HG03045 (cell line): ENCODE results near the gene PTPRB.

ENCODE experiments used
- ATAC-seq: cut with Tn5 transposase; IDR thresholded peaks from one replicate; pipeline ENCODE4 v1.9.1; 2021; ENCODE audit warnings: mild to moderate bottlenecking, moderate library complexity; ENCODE audit not compliant: unreplicated experiment

Gene PTPRB

GRCh38 chr12:70467476-70467875 is 169.8 kb downstream of the PTPRB start:
- no peak for ATAC-seq

DNA sequence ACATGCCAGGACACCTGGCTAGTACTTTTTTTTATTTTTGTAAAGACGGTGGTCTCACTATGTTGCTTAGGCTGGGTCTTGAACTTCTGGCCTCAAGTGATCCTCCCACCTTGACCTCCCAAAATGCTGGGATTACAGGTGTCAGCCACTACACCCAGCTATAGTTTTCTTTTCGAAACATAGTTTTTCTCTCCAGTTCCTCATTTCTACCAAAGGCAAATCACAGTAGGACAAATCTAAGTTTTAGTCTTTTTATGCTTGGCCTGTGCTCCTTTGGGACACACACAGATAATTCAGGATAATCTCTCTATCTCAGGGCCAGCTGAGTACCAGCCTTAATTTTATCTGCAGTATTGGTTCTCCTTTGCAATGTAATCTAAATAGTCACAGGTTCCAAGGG is 170.5 kb downstream of the PTPRB start:
- ATAC-seq, result no peak
